Vagina (tissue), 2 donors: ENCODE data around the gene ARHGAP19. TPM values are rescaled to one million over a fixed set of nuclear protein-coding genes. Genes with fewer than 3 reads are reported as not detected.

ENCODE experiments used
- DNase-seq, 2 donors: peaks; one replicate each; pipeline ENCODE4 v3.0.0-alpha.2; 2017; ENCODE audit errors: extremely low spot score in 2 of 2
- H3K27ac ChIP-seq: fragments of 200-600 bp; sonication (generic); one replicate; pipeline ENCODE4 v1.5.1; 2019
- H3K27me3 ChIP-seq: fragments of 200-600 bp; sonication (generic); one replicate; pipeline ENCODE4 v1.5.1; 2019
- H3K36me3 ChIP-seq, 2 donors: fragments of 200-600 bp; sonication (generic); one replicate each; pipeline ENCODE4 v1.5.1; 2017 to 2019
- H3K4me1 ChIP-seq: fragments of 200-600 bp; sonication (generic); one replicate; pipeline ENCODE4 v1.5.1; 2019
- H3K4me3 ChIP-seq, 2 donors: fragments of 200-600 bp; sonication (generic); 1 replicate in 1 of 2; 2 replicates in 1 of 2; pipeline ENCODE4 v1.5.1; 2016 to 2019
- H3K9me3 ChIP-seq: fragments of 200-600 bp; sonication (generic); one replicate; pipeline ENCODE4 v1.5.1; 2019
- CTCF ChIP-seq, 3 experiments: fragments of 450-650 bp in 2 of 3; fragments of 200-600 bp in 1 of 3; sonication (generic) in 1 of 3; IDR thresholded peaks; one replicate each; pipeline ENCODE4 v1.5.1; 2017 to 2019; ENCODE audit warnings: antibody characterized with exemption in 3 of 3, mild to moderate bottlenecking in 2 of 3, moderate library complexity in 2 of 3
- POLR2A ChIP-seq, 2 donors: fragments of 450-650 bp; IDR thresholded peaks; one replicate each; pipeline ENCODE4 v1.6.1; 2017; ENCODE audit warnings: antibody characterized with exemption in 2 of 2, mild to moderate bottlenecking in 2 of 2, moderate library complexity in 2 of 2
- POLR2AphosphoS5 ChIP-seq, 2 donors: sonication (generic); formaldehyde crosslinking; IDR thresholded peaks; one replicate each; pipeline ENCODE4 v1.9.0; 2017; ENCODE audit warnings: antibody characterized with exemption in 2 of 2, mild to moderate bottlenecking in 2 of 2, low read depth in 1 of 2; ENCODE audit not compliant: insufficient read depth in 1 of 2
- intact Hi-C: fragments of 100-400 bp; cut with DNase I; formaldehyde crosslinking; loops from one replicate; pipeline ENCODE4 v1.15.1; 2023
- total RNA-seq: library from RNA; depleted of rRNA; stranded (reverse); fragments of >200 nt; gene quantifications from one replicate; pipeline ENCODE4 v1.2.3, GENCODE V29; 2016

ARHGAP19 gene
- total RNA-seq, 1 donor from 2014 or later: 3.9 TPM

GRCh38 chr10:97211229-97211628, 81.2 kb downstream of the ARHGAP19 start:
- no peaks in the 10 kb centered on the region for H3K27me3 ChIP-seq
- H3K27ac ChIP-seq: no peak overlapping the region
- TF ChIP-seq CTCF (IDR thresholded peaks at IDR 0.05): no peak
- no peaks in the 10 kb centered on the region for H3K9me3 ChIP-seq
- DNase-seq: no peak
- H3K4me1 ChIP-seq: no peaks in the 10 kb centered on the region
- no peak overlapping the region for H3K4me3 ChIP-seq
- H3K36me3 ChIP-seq: no peaks in the 10 kb centered on the region
- intact Hi-C loops: no loop called here

GRCh38 chr10:97210543-97210960, 81.9 kb downstream of the ARHGAP19 start:
- intact Hi-C loops: no loop called here
- Histone ChIP-seq H3K27me3 (no peaks in the 10 kb centered on the region), H3K36me3 (no peaks in the 10 kb centered on the region), H3K27ac (no peak overlapping the region), H3K9me3 (no peaks in the 10 kb centered on the region), H3K4me1 (no peaks in the 10 kb centered on the region), H3K4me3 (no peak overlapping the region)
- TF ChIP-seq CTCF (IDR thresholded peaks at IDR 0.05): peak; percentile 91 to 94 (median 93)
- no peak for TF ChIP-seq POLR2A (IDR thresholded peaks at IDR 0.05)
- DNase-seq: no peak

- DNase-seq: no peak
- H3K9me3 ChIP-seq: no peaks in the 10 kb centered on the region
- H3K4me1 ChIP-seq: no peaks in the 10 kb centered on the region
- no peak overlapping the region for H3K27ac ChIP-seq
- no peaks in the 10 kb centered on the region for H3K27me3 ChIP-seq
- TF ChIP-seq POLR2AphosphoS5 (IDR thresholded peaks at IDR 0.05; ENCODE audit: insufficient read depth in 1 of 2, low read depth in 1 of 2): no peak
- TF ChIP-seq POLR2A (IDR thresholded peaks at IDR 0.05): no peak
- no peak for TF ChIP-seq CTCF (IDR thresholded peaks at IDR 0.05)
- H3K4me3 ChIP-seq: no peak overlapping the region
- intact Hi-C loops: loop anchor here (5.0 kb wide), 1 partner anchor 136 kb away; no protein-coding TSS in a partner anchor
- H3K36me3 ChIP-seq: no peaks in the 10 kb centered on the region
Measured at GRCh38 chr10:97207756-97208346, 84.6 kb downstream of the ARHGAP19 start.

GRCh38 chr10:97207131-97207530, 85.3 kb downstream of the ARHGAP19 start:
- DNase-seq: no peak
- TF ChIP-seq POLR2AphosphoS5 (IDR thresholded peaks at IDR 0.05; ENCODE audit: insufficient read depth in 1 of 2, low read depth in 1 of 2) (no peak), CTCF (IDR thresholded peaks at IDR 0.05) (no peak), POLR2A (IDR thresholded peaks at IDR 0.05) (no peak)
- Histone ChIP-seq H3K27me3 (no peaks in the 10 kb centered on the region), H3K36me3 (no peaks in the 10 kb centered on the region), H3K27ac (no peak overlapping the region), H3K4me3 (no peak overlapping the region), H3K9me3 (no peaks in the 10 kb centered on the region), H3K4me1 (no peaks in the 10 kb centered on the region)
- intact Hi-C loops: loop anchor here (5.0 kb wide), 1 partner anchor 135 kb away; no protein-coding TSS in a partner anchor

GRCh38 chr10:97204826-97205679, 87.4 kb downstream of the ARHGAP19 start:
- Histone ChIP-seq H3K9me3 (no peaks in the 10 kb centered on the region), H3K4me3 (no peak overlapping the region), H3K4me1 (no peaks in the 10 kb centered on the region), H3K27ac (no peak overlapping the region), H3K27me3 (no peaks in the 10 kb centered on the region), H3K36me3 (no peaks in the 10 kb centered on the region)
- intact Hi-C loops: loop anchor here (5.0 kb wide), 1 partner anchor 133 kb away; no protein-coding TSS in a partner anchor
- no peak for DNase-seq
- TF ChIP-seq POLR2AphosphoS5 (IDR thresholded peaks at IDR 0.05; ENCODE audit: insufficient read depth in 1 of 2, low read depth in 1 of 2): no peak
- TF ChIP-seq CTCF (IDR thresholded peaks at IDR 0.05): no peak
- no peak for TF ChIP-seq POLR2A (IDR thresholded peaks at IDR 0.05)
